ENCODE results near the gene TBCEL. TPM values are rescaled to one million over a fixed set of nuclear protein-coding genes. Genes with fewer than 3 reads are reported as not detected.

The TBCEL gene
- total RNA-seq, 1 experiment from 2014 or later, result 17.7 TPM

DNA sequence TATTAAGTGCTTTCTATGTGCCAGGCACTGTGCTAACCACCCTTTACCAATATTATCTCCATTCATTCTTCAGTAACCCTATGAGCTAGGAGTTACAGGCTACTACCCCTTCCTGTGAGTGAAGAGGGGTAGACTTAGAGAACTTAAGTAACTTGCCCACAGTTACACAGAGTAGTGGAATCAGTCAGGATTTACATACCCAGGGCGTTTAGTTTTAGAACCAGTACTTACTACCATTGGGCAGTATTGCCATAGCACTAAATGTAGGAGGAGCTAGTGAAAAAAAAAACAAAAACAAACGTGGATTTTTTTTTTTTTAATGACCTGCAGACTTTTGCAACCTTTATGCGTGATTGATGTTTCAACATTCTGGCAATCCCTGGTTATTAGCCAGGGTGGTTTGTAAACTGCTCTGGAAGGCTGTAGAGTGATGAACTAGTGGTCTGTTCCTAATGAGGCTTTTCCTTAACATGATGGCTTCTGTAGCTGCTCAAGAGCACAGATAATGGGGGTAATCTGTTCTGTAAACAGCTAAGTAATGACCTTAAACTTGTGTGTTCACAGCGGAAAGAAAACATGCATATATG lies 11.4 kb downstream of the TBCEL start:
- Histone ChIP-seq H3K79me2 (ENCODE audit: insufficient read depth, low read length) (no peaks in the 10 kb centered on the region), H3K4me1 (ENCODE audit: control insufficient read depth in 1 of 2, insufficient read depth in 2 of 2, low read length in 2 of 2) (peaks cover 0 to 10% of the 10 kb centered on the region in 2 experiments; a peak in 3 of 4 replicates), H3K4me2 (ENCODE audit: low read length) (no peak overlapping the region), H3K36me3 (ENCODE audit: control insufficient read depth in 1 of 2, insufficient read depth in 2 of 2, low read length in 2 of 2) (no peaks in the 10 kb centered on the region), H3K4me3 (replicated peaks in 1 of 2; ENCODE audit: low read depth in 1 of 2, low read length in 2 of 2) (no peak overlapping the region), H2AFZ (ENCODE audit: low read depth, low read length, poor library complexity, severe bottlenecking) (no peak overlapping the region), H3K27ac (ENCODE audit: low read depth, low read length) (no peak overlapping the region), H3K27me3 (ENCODE audit: insufficient read depth, low read length) (no peaks in the 10 kb centered on the region), H3K9me3 (ENCODE audit: control insufficient read depth in 1 of 2, insufficient read depth in 1 of 2, low read depth in 1 of 2, low read length in 2 of 2) (no peaks in the 10 kb centered on the region), H3K9me2 (ENCODE audit: insufficient read depth) (no peaks in the 10 kb centered on the region), H4K20me1 (ENCODE audit: insufficient read depth) (no peaks in the 10 kb centered on the region), H3K9ac (ENCODE audit: low read length) (no peak overlapping the region)
- RAD21 ChIA-PET (ENCODE audit: low non-redundant PET in 1 of 2, low total read pairs in 2 of 2, uncharacterized antibody in 2 of 2, unreplicated experiment in 2 of 2), result no interaction called here
- ATAC-seq, result no peak
- intact Hi-C loops (cut with micrococcal nuclease), result no loop called here
- POLR2A ChIA-PET, result no interaction called here
- BruUV-seq (replicated peaks), result no TSS peak
- no peak for DNase-seq (ENCODE audit: low read depth, low spot score)
- CTCF ChIA-PET, result no interaction called here
- TF ChIP-seq EZH2phosphoT487 (IDR thresholded peaks at IDR 0.05; ENCODE audit: borderline replicate concordance) (no peak), RAD21 (IDR thresholded peaks at IDR 0.05; ENCODE audit: low read depth) (no peak), SIN3A (IDR thresholded peaks at IDR 0.05; ENCODE audit: low read depth) (no peak), CEBPB (IDR thresholded peaks at IDR 0.05; ENCODE audit: low read depth) (no peak), ZNF274 (IDR thresholded peaks at IDR 0.05; ENCODE audit: low read depth, low read length) (no peak), SP1 (IDR thresholded peaks at IDR 0.05; ENCODE audit: low read depth) (no peak)

DNA sequence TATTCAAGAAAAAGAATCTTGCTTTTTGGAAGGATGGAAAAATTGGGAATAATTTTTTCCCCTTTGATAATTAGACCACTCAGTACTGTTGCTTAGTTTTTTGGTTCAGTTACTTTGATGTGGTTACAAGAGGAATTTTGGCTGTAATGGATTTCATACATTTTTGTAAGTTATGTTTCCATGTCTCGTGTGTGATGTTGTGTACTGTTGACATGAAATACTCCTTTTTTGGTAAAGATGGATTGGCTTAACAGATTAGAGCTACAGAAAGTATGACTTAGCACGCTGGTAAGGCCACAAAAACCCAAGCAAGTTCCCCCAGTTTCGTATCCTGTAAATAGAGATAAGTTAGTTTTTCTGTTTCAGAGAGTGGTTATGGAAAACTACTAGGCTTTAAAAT lies 11.9 kb downstream of the TBCEL start:
- Histone ChIP-seq H4K20me1 (ENCODE audit: insufficient read depth) (no peaks in the 10 kb centered on the region), H3K79me2 (ENCODE audit: insufficient read depth, low read length) (no peaks in the 10 kb centered on the region), H3K4me1 (ENCODE audit: control insufficient read depth in 1 of 2, insufficient read depth in 2 of 2, low read length in 2 of 2) (peaks cover 0 to 10% of the 10 kb centered on the region in 2 experiments; a peak in 3 of 4 replicates), H3K9me2 (ENCODE audit: insufficient read depth) (no peaks in the 10 kb centered on the region), H3K9ac (ENCODE audit: low read length) (no peak overlapping the region), H2AFZ (ENCODE audit: low read depth, low read length, poor library complexity, severe bottlenecking) (no peak overlapping the region), H3K9me3 (ENCODE audit: control insufficient read depth in 1 of 2, insufficient read depth in 1 of 2, low read depth in 1 of 2, low read length in 2 of 2) (no peaks in the 10 kb centered on the region), H3K4me3 (replicated peaks in 1 of 2; ENCODE audit: low read depth in 1 of 2, low read length in 2 of 2) (no peak overlapping the region), H3K4me2 (ENCODE audit: low read length) (no peak overlapping the region), H3K27ac (ENCODE audit: low read depth, low read length) (no peak overlapping the region), H3K36me3 (ENCODE audit: control insufficient read depth in 1 of 2, insufficient read depth in 2 of 2, low read length in 2 of 2) (no peaks in the 10 kb centered on the region), H3K27me3 (ENCODE audit: insufficient read depth, low read length) (no peaks in the 10 kb centered on the region)
- ChIA-PET RAD21 (ENCODE audit: low non-redundant PET in 1 of 2, low total read pairs in 2 of 2, uncharacterized antibody in 2 of 2, unreplicated experiment in 2 of 2) (no interaction called here), POLR2A (no interaction called here), CTCF (no interaction called here)
- TF ChIP-seq FOSL1 (IDR thresholded peaks at IDR 0.05; ENCODE audit: low read depth) (no peak), EZH2 (IDR thresholded peaks at IDR 0.05) (no peak), YY1 (IDR thresholded peaks at IDR 0.05; ENCODE audit: extremely low read depth, insufficient replicate concordance, low read depth, low read length) (no peak), RAD21 (IDR thresholded peaks at IDR 0.05; ENCODE audit: low read depth) (no peak), ELF1 (IDR thresholded peaks at IDR 0.05; ENCODE audit: borderline replicate concordance, low read depth) (no peak), SIN3A (IDR thresholded peaks at IDR 0.05; ENCODE audit: low read depth) (no peak), ZFX (IDR thresholded peaks at IDR 0.05) (no peak), CBX3 (IDR thresholded peaks at IDR 0.05; ENCODE audit: low read depth) (no peak), POLR2AphosphoS5 (IDR thresholded peaks at IDR 0.05; ENCODE audit: low read depth, low read length) (no peak), EGR1 (IDR thresholded peaks at IDR 0.05; ENCODE audit: low read depth) (no peak), SP1 (IDR thresholded peaks at IDR 0.05; ENCODE audit: low read depth) (no peak), POLR2A (IDR thresholded peaks at IDR 0.05; ENCODE audit: borderline replicate concordance, extremely low read depth, insufficient read depth, insufficient read length) (no peak)
- TF ChIP-seq, protein P1, sequence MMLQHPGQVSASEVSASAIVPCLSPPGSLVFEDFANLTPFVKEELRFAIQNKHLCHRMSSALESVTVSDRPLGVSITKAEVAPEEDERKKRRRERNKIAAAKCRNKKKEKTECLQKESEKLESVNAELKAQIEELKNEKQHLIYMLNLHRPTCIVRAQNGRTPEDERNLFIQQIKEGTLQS (IDR thresholded peaks at IDR 0.05), result no peak
- TF ChIP-seq, protein P2, sequence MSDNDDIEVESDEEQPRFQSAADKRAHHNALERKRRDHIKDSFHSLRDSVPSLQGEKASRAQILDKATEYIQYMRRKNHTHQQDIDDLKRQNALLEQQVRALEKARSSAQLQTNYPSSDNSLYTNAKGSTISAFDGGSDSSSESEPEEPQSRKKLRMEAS (IDR thresholded peaks at IDR 0.05), result no peak
- TF ChIP-seq, protein P3, sequence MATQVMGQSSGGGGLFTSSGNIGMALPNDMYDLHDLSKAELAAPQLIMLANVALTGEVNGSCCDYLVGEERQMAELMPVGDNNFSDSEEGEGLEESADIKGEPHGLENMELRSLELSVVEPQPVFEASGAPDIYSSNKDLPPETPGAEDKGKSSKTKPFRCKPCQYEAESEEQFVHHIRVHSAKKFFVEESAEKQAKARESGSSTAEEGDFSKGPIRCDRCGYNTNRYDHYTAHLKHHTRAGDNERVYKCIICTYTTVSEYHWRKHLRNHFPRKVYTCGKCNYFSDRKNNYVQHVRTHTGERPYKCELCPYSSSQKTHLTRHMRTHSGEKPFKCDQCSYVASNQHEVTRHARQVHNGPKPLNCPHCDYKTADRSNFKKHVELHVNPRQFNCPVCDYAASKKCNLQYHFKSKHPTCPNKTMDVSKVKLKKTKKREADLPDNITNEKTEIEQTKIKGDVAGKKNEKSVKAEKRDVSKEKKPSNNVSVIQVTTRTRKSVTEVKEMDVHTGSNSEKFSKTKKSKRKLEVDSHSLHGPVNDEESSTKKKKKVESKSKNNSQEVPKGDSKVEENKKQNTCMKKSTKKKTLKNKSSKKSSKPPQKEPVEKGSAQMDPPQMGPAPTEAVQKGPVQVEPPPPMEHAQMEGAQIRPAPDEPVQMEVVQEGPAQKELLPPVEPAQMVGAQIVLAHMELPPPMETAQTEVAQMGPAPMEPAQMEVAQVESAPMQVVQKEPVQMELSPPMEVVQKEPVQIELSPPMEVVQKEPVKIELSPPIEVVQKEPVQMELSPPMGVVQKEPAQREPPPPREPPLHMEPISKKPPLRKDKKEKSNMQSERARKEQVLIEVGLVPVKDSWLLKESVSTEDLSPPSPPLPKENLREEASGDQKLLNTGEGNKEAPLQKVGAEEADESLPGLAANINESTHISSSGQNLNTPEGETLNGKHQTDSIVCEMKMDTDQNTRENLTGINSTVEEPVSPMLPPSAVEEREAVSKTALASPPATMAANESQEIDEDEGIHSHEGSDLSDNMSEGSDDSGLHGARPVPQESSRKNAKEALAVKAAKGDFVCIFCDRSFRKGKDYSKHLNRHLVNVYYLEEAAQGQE (IDR thresholded peaks at IDR 0.05; ENCODE audit: low read depth), result no peak
- BruUV-seq (replicated peaks), result no TSS peak
- ATAC-seq (no peak), DNase-seq (ENCODE audit: low read depth, low spot score) (no peak)
- intact Hi-C loops (cut with micrococcal nuclease), result no loop called here
